Suprapubic skin (tissue), 4 donors: ENCODE data around the gene ATP6AP1.

Experiments
- POLR2A ChIP-seq, 2 donors: fragments of 450-650 bp; IDR thresholded peaks; one replicate each; pipeline ENCODE4 v1.6.1; 2017; ENCODE audit warnings: antibody characterized with exemption in 2 of 2, mild to moderate bottlenecking in 2 of 2, moderate library complexity in 2 of 2
- POLR2AphosphoS5 ChIP-seq, 3 donors: sonication (generic); formaldehyde crosslinking; IDR thresholded peaks; one replicate each; pipeline ENCODE4 v1.6.1; 2017; ENCODE audit warnings: antibody characterized with exemption in 3 of 3
- TF ChIP-seq, protein P1 (sequence below), 2 donors: fragments of 200-600 bp in 1 of 2; fragments of 450-650 bp in 1 of 2; sonication (generic) in 1 of 2; IDR thresholded peaks; one replicate each; pipeline ENCODE4 v1.5.1; 2016 to 2019; ENCODE audit warnings: antibody characterized with exemption in 2 of 2, mild to moderate bottlenecking in 1 of 2, moderate library complexity in 1 of 2

- no peak for TF ChIP-seq POLR2A (IDR thresholded peaks at IDR 0.05)
- TF ChIP-seq, protein P1, sequence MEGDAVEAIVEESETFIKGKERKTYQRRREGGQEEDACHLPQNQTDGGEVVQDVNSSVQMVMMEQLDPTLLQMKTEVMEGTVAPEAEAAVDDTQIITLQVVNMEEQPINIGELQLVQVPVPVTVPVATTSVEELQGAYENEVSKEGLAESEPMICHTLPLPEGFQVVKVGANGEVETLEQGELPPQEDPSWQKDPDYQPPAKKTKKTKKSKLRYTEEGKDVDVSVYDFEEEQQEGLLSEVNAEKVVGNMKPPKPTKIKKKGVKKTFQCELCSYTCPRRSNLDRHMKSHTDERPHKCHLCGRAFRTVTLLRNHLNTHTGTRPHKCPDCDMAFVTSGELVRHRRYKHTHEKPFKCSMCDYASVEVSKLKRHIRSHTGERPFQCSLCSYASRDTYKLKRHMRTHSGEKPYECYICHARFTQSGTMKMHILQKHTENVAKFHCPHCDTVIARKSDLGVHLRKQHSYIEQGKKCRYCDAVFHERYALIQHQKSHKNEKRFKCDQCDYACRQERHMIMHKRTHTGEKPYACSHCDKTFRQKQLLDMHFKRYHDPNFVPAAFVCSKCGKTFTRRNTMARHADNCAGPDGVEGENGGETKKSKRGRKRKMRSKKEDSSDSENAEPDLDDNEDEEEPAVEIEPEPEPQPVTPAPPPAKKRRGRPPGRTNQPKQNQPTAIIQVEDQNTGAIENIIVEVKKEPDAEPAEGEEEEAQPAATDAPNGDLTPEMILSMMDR (IDR thresholded peaks at IDR 0.05): no peak
- TF ChIP-seq POLR2AphosphoS5 (IDR thresholded peaks at IDR 0.05): no peak
These were observed 2.0 kb downstream of the ATP6AP1 start for GRCh38 chrX:154430479-154430878.
